ENCODE data around the gene CDK8. TPM values are rescaled to one million over a fixed set of nuclear protein-coding genes. Genes with fewer than 3 reads are reported as not detected.

The CDK8 gene
- total and polyA plus RNA-seq, 9 of the 15 experiments (the other 6 are each of a cell fraction or from before 2014, with no cell fraction given) = 11.3 to 33.7 (median 20.3) TPM

DNA sequence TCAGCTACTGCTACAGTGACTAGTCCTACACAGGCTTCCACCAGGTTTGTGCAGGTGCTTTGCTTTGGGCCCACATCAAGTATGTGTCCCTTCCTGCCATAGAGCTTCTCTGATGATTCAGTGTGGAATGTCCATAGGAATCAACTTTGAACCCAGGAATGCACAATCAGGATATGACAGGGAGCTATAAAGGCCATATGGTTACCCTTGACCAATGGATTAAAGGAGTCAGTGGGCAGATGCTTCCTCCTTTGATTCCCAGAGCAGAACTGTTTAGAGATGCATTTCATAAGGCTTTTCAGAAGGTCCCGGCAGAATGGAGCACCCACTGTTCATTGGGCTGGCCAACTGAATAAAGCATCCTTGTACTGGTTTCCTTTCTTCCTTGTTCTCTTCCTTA lies 158.3 kb downstream of the CDK8 start (continued):
- TF ChIP-seq, protein P1, sequence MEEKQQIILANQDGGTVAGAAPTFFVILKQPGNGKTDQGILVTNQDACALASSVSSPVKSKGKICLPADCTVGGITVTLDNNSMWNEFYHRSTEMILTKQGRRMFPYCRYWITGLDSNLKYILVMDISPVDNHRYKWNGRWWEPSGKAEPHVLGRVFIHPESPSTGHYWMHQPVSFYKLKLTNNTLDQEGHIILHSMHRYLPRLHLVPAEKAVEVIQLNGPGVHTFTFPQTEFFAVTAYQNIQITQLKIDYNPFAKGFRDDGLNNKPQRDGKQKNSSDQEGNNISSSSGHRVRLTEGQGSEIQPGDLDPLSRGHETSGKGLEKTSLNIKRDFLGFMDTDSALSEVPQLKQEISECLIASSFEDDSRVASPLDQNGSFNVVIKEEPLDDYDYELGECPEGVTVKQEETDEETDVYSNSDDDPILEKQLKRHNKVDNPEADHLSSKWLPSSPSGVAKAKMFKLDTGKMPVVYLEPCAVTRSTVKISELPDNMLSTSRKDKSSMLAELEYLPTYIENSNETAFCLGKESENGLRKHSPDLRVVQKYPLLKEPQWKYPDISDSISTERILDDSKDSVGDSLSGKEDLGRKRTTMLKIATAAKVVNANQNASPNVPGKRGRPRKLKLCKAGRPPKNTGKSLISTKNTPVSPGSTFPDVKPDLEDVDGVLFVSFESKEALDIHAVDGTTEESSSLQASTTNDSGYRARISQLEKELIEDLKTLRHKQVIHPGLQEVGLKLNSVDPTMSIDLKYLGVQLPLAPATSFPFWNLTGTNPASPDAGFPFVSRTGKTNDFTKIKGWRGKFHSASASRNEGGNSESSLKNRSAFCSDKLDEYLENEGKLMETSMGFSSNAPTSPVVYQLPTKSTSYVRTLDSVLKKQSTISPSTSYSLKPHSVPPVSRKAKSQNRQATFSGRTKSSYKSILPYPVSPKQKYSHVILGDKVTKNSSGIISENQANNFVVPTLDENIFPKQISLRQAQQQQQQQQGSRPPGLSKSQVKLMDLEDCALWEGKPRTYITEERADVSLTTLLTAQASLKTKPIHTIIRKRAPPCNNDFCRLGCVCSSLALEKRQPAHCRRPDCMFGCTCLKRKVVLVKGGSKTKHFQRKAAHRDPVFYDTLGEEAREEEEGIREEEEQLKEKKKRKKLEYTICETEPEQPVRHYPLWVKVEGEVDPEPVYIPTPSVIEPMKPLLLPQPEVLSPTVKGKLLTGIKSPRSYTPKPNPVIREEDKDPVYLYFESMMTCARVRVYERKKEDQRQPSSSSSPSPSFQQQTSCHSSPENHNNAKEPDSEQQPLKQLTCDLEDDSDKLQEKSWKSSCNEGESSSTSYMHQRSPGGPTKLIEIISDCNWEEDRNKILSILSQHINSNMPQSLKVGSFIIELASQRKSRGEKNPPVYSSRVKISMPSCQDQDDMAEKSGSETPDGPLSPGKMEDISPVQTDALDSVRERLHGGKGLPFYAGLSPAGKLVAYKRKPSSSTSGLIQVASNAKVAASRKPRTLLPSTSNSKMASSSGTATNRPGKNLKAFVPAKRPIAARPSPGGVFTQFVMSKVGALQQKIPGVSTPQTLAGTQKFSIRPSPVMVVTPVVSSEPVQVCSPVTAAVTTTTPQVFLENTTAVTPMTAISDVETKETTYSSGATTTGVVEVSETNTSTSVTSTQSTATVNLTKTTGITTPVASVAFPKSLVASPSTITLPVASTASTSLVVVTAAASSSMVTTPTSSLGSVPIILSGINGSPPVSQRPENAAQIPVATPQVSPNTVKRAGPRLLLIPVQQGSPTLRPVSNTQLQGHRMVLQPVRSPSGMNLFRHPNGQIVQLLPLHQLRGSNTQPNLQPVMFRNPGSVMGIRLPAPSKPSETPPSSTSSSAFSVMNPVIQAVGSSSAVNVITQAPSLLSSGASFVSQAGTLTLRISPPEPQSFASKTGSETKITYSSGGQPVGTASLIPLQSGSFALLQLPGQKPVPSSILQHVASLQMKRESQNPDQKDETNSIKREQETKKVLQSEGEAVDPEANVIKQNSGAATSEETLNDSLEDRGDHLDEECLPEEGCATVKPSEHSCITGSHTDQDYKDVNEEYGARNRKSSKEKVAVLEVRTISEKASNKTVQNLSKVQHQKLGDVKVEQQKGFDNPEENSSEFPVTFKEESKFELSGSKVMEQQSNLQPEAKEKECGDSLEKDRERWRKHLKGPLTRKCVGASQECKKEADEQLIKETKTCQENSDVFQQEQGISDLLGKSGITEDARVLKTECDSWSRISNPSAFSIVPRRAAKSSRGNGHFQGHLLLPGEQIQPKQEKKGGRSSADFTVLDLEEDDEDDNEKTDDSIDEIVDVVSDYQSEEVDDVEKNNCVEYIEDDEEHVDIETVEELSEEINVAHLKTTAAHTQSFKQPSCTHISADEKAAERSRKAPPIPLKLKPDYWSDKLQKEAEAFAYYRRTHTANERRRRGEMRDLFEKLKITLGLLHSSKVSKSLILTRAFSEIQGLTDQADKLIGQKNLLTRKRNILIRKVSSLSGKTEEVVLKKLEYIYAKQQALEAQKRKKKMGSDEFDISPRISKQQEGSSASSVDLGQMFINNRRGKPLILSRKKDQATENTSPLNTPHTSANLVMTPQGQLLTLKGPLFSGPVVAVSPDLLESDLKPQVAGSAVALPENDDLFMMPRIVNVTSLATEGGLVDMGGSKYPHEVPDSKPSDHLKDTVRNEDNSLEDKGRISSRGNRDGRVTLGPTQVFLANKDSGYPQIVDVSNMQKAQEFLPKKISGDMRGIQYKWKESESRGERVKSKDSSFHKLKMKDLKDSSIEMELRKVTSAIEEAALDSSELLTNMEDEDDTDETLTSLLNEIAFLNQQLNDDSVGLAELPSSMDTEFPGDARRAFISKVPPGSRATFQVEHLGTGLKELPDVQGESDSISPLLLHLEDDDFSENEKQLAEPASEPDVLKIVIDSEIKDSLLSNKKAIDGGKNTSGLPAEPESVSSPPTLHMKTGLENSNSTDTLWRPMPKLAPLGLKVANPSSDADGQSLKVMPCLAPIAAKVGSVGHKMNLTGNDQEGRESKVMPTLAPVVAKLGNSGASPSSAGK (IDR thresholded peaks at IDR 0.05) = no peak
- TF ChIP-seq, protein P2, sequence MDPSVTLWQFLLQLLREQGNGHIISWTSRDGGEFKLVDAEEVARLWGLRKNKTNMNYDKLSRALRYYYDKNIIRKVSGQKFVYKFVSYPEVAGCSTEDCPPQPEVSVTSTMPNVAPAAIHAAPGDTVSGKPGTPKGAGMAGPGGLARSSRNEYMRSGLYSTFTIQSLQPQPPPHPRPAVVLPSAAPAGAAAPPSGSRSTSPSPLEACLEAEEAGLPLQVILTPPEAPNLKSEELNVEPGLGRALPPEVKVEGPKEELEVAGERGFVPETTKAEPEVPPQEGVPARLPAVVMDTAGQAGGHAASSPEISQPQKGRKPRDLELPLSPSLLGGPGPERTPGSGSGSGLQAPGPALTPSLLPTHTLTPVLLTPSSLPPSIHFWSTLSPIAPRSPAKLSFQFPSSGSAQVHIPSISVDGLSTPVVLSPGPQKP (CRISPR knock-in tag; IDR thresholded peaks at IDR 0.05) = no peak

Data from K562 (cell line).